Measurements from ENCODE around the gene ACOXL. TPM values are rescaled to one million over a fixed set of nuclear protein-coding genes. Genes with fewer than 3 reads are reported as not detected.

The ACOXL gene
- total and polyA plus RNA-seq, 5 donors from 2014 or later = 0.17 TPM; not detected in 4

DNA sequence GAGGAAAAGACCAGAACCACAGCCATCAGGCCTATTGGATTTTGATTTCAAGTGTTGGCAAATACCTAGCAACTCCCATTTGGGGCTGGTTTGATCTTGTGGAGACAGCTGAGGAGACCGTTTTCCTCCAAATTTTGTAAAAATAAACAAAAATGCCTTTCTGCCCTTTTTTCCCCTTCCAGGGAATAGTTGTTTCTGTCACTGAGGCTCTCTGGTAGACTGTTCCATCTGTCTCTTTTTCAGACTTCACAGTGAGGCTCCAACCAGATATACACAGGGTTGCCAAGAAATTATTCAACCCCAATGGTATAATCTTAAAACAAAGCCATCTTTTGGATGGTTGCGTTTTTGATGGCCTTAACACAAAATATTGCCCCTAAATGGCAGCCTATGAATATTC is 115.7 kb downstream of the ACOXL start:
- no peaks in the 10 kb centered on the region for H3K36me3 Mint-ChIP-seq
- no peaks in the 10 kb centered on the region for H3K36me3 ChIP-seq (ENCODE audit: control insufficient read depth, insufficient read depth, low read length)
- H3K27ac ChIP-seq (ENCODE audit: insufficient read depth, low read length, poor library complexity, severe bottlenecking) = no peak overlapping the region
- peaks cover 39% of the 10 kb centered on the region for H3K4me1 ChIP-seq (ENCODE audit: control insufficient read depth, insufficient read depth, low read length, poor library complexity, severe bottlenecking)
- peaks cover 19 to 60% (median 42%) of the 10 kb centered on the region in 4 donors for H3K4me1 Mint-ChIP-seq
- no peaks in the 10 kb centered on the region for H3K9me3 Mint-ChIP-seq
- H3K27me3 Mint-ChIP-seq = no peaks in the 10 kb centered on the region
- peak overlapping the region in 2 of 3 donors; percentile 89 to 97 for H3K27ac Mint-ChIP-seq
- no peaks in the 10 kb centered on the region for H3K27me3 ChIP-seq (ENCODE audit: control insufficient read depth, insufficient read depth, low read length)
- no peaks in the 10 kb centered on the region for H3K9me3 ChIP-seq (ENCODE audit: control insufficient read depth in 2 of 2, low read length in 2 of 2)
- DNase-seq = no peak
- ATAC-seq (ENCODE audit: low read depth in 2 of 2) = no peak
- H3K4me3 Mint-ChIP-seq = no peak overlapping the region
- H3K4me3 ChIP-seq (ENCODE audit: low read depth, low read length) = no peak overlapping the region

DNA sequence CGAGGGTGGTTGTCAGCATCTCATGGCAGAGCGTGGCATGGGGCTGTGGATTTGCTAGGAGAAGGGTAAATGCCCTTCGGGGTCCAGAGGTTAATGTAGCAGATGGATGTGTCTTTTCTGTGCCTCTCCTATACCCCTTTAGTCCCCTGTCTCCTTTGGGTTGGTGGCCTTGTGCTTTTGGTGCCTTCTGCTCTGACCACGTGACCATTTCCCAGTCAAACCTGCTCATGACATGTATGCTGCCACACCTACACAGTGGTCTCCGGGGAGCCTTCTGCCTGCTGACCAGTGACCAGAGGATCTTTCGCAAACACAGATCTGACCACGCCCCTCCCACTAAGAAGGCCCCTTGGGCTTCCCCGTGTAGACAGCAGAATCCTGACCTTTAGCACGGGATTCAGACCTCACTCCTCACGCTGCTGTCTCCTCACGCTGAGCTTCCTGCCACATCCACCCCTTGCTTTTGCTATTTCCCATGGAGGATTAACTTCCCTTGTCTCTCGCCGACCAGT is 116.2 kb downstream of the ACOXL start:
- H3K9me3 Mint-ChIP-seq = no peaks in the 10 kb centered on the region
- Histone ChIP-seq H3K4me3 (ENCODE audit: low read depth, low read length) (no peak overlapping the region), H3K36me3 (ENCODE audit: control insufficient read depth, insufficient read depth, low read length) (no peaks in the 10 kb centered on the region), H3K27me3 (ENCODE audit: control insufficient read depth, insufficient read depth, low read length) (no peaks in the 10 kb centered on the region), H3K9me3 (ENCODE audit: control insufficient read depth in 2 of 2, low read length in 2 of 2) (no peaks in the 10 kb centered on the region), H3K4me1 (ENCODE audit: control insufficient read depth, insufficient read depth, low read length, poor library complexity, severe bottlenecking) (peaks cover 44% of the 10 kb centered on the region), H3K27ac (ENCODE audit: insufficient read depth, low read length, poor library complexity, severe bottlenecking) (no peak overlapping the region)
- ATAC-seq (ENCODE audit: low read depth in 2 of 2) (no peak), DNase-seq (no peak)
- H3K27ac Mint-ChIP-seq = peak overlapping the region in 2 of 3 donors; percentile 53 to 89
- no peaks in the 10 kb centered on the region for H3K36me3 Mint-ChIP-seq
- no peaks in the 10 kb centered on the region for H3K27me3 Mint-ChIP-seq
- H3K4me3 Mint-ChIP-seq = no peak overlapping the region
- H3K4me1 Mint-ChIP-seq = peaks cover 23 to 65% (median 46%) of the 10 kb centered on the region in 4 donors

DNA sequence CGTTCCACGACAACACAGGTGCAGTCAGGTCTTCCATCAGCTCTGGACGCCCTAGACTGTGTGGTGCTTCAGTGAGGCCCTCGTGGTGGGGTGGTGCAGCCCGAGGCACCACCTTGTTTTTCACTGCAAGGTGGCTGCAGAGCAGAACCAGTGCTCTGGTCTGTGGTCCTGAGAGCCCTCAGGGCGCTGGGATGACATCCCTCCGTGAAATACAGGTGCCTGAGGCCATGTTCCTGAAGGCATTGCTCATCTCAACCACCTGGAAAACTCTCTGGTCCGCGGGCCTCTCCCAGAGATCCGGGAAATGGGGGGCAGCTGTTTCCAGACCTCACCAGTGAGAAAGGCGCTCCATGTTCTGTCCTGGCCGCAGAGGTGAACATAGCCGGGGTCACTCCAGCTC is 119.2 kb downstream of the ACOXL start:
- H3K36me3 Mint-ChIP-seq = no peaks in the 10 kb centered on the region
- no peak for ATAC-seq (ENCODE audit: low read depth in 2 of 2)
- H3K27ac Mint-ChIP-seq = peak overlapping the region in 2 of 3 donors; percentile 77 to 83

DNA sequence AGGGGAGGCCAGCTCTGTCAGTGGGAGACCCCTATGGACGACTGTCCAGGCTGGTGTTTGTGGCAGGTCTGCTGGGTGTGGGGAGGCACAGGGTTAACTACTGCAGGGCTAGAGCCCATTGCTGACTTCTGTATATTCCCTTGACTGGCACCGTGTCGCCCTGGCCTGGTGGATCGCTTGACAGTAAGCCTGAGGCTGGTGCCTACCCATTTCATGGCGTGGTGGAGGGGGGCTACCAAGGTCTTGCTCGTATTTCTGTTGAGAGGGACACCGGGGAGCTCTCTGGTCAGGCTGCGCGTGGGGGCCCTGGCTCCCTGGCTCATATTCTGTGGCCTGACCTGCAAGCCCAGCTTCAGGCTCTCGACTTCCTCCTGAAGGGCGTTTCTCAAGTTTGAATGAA is 119.7 kb downstream of the ACOXL start:
- peaks cover 26 to 73% (median 39%) of the 10 kb centered on the region in 4 donors for H3K4me1 Mint-ChIP-seq
- no peaks in the 10 kb centered on the region for H3K36me3 ChIP-seq (ENCODE audit: control insufficient read depth, insufficient read depth, low read length)
- H3K36me3 Mint-ChIP-seq = no peaks in the 10 kb centered on the region
- peak overlapping the region; percentile 68 for H3K27ac ChIP-seq (ENCODE audit: insufficient read depth, low read length, poor library complexity, severe bottlenecking)
- H3K4me3 Mint-ChIP-seq = peak overlapping the region in 2 of 4 donors; percentile 56 to 64
- H3K9me3 Mint-ChIP-seq = peaks cover 0 to 2% (median 0%) of the 10 kb centered on the region in 7 donors
- H3K9me3 ChIP-seq (ENCODE audit: control insufficient read depth in 2 of 2, low read length in 2 of 2) = no peaks in the 10 kb centered on the region
- ATAC-seq (ENCODE audit: low read depth in 2 of 2) (no peak), DNase-seq (no peak)
- H3K27me3 Mint-ChIP-seq = peaks cover 4% of the 10 kb centered on the region
- H3K27me3 ChIP-seq (ENCODE audit: control insufficient read depth, insufficient read depth, low read length) = no peaks in the 10 kb centered on the region
- peak overlapping the region in 2 of 3 donors; percentile 77 to 92 for H3K27ac Mint-ChIP-seq
- H3K4me1 ChIP-seq (ENCODE audit: control insufficient read depth, insufficient read depth, low read length, poor library complexity, severe bottlenecking) = peaks cover 41% of the 10 kb centered on the region
- H3K4me3 ChIP-seq (ENCODE audit: low read depth, low read length) = peak overlapping the region; percentile 52

More for the DNA sequence above, 119.2 kb downstream of the ACOXL start:
- peaks cover 4% of the 10 kb centered on the region for H3K27me3 Mint-ChIP-seq
- Histone ChIP-seq H3K27ac (ENCODE audit: insufficient read depth, low read length, poor library complexity, severe bottlenecking) (peak overlapping the region; percentile 68), H3K27me3 (ENCODE audit: control insufficient read depth, insufficient read depth, low read length) (no peaks in the 10 kb centered on the region), H3K4me3 (ENCODE audit: low read depth, low read length) (no peak overlapping the region), H3K9me3 (ENCODE audit: control insufficient read depth in 2 of 2, low read length in 2 of 2) (no peaks in the 10 kb centered on the region), H3K4me1 (ENCODE audit: control insufficient read depth, insufficient read depth, low read length, poor library complexity, severe bottlenecking) (peaks cover 46% of the 10 kb centered on the region), H3K36me3 (ENCODE audit: control insufficient read depth, insufficient read depth, low read length) (no peaks in the 10 kb centered on the region)
- H3K4me1 Mint-ChIP-seq = peaks cover 27 to 73% (median 43%) of the 10 kb centered on the region in 4 donors
- H3K9me3 Mint-ChIP-seq = peaks cover 0 to 2% (median 0%) of the 10 kb centered on the region in 7 donors
- no peak for DNase-seq
- H3K4me3 Mint-ChIP-seq = no peak overlapping the region

DNA sequence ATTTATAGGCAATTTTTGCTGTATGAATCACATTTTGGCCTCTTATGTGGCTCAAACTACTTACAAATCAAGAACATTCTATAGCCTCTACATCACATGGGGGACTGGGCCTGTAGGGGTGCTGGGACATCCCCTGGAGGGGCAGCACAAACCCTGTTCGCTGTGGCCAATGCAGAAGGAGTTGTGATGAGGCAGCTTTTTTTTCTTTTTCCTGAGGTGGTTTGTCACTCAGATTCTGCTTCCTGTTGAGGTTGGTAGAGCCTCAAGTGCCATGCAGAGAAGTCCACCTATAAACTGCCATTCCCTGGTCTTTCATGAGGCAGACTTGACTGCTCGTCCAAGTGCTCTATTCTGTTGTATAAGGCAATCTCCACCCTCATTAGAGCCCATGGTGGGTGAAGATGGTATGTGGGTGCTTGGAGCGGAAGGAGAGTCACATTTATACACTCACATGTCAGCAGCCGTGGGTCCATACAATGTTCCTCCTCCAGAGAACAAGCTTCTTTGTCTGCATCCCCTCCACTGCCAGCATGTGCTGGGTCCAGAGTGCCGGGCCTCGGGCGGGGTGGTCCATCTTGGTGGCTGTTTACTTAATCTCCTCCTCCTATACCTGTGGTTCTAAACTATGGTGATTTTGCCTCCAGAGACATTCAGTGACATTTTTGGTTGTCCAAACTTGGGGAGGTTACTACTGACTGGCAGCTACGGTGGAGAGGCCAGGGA is 120.3 kb downstream of the ACOXL start:
- Histone ChIP-seq H3K4me3 (ENCODE audit: low read depth, low read length) (peak overlapping the region; percentile 52), H3K4me1 (ENCODE audit: control insufficient read depth, insufficient read depth, low read length, poor library complexity, severe bottlenecking) (peaks cover 34% of the 10 kb centered on the region), H3K36me3 (ENCODE audit: control insufficient read depth, insufficient read depth, low read length) (no peaks in the 10 kb centered on the region), H3K27me3 (ENCODE audit: control insufficient read depth, insufficient read depth, low read length) (no peaks in the 10 kb centered on the region), H3K9me3 (ENCODE audit: control insufficient read depth in 2 of 2, low read length in 2 of 2) (no peaks in the 10 kb centered on the region), H3K27ac (ENCODE audit: insufficient read depth, low read length, poor library complexity, severe bottlenecking) (peak overlapping the region; percentile 68)
- peaks cover 20 to 70% (median 34%) of the 10 kb centered on the region in 4 donors for H3K4me1 Mint-ChIP-seq
- peak overlapping the region in 2 of 3 donors; percentile 77 to 92 for H3K27ac Mint-ChIP-seq
- ATAC-seq (ENCODE audit: low read depth in 2 of 2) = peak; percentile 41 to 61
- H3K36me3 Mint-ChIP-seq = no peaks in the 10 kb centered on the region
- H3K27me3 Mint-ChIP-seq = peaks cover 4% of the 10 kb centered on the region
- peaks cover 0 to 2% (median 0%) of the 10 kb centered on the region in 7 donors for H3K9me3 Mint-ChIP-seq
- H3K4me3 Mint-ChIP-seq = peak overlapping the region in 3 of 4 donors; percentile 56 to 64 (median 59)
- DNase-seq = peak in 2 of 3 donors; percentile 43 to 56

DNA sequence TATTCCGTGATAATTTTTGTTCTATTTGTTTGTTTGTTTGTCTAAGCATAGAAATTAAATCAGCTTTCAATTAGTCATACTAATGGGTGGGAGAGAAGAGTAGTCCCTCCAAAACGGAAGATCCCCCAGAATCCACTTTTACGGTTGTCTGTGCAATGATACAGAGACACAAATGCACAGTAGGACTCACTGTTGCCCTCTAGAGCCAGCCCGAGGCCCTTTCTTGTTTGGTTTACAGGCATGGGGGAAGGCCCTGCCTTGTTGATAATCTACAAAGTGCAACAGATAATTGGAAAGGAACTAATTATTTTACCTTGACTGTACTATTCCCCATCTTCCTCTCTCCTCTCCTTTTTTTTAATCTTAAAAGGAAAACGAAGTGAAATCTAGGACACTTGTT is 121.1 kb downstream of the ACOXL start:
- H3K27ac Mint-ChIP-seq = peak overlapping the region; percentile 2 to 92 (median 77)
- H3K4me3 Mint-ChIP-seq = peak overlapping the region in 3 of 4 donors; percentile 53 to 64 (median 56)
- peaks cover 0 to 2% (median 0%) of the 10 kb centered on the region in 7 donors for H3K9me3 Mint-ChIP-seq
- no peaks in the 10 kb centered on the region for H3K27me3 ChIP-seq (ENCODE audit: control insufficient read depth, insufficient read depth, low read length)
- ATAC-seq (ENCODE audit: low read depth in 2 of 2) (no peak), DNase-seq (peak in 2 of 3 donors; percentile 42 to 74)
- H3K9me3 ChIP-seq (ENCODE audit: control insufficient read depth in 2 of 2, low read length in 2 of 2) = no peaks in the 10 kb centered on the region
- no peaks in the 10 kb centered on the region for H3K36me3 ChIP-seq (ENCODE audit: control insufficient read depth, insufficient read depth, low read length)
- H3K4me3 ChIP-seq (ENCODE audit: low read depth, low read length) = no peak overlapping the region
- no peak overlapping the region for H3K27ac ChIP-seq (ENCODE audit: insufficient read depth, low read length, poor library complexity, severe bottlenecking)
- H3K4me1 ChIP-seq (ENCODE audit: control insufficient read depth, insufficient read depth, low read length, poor library complexity, severe bottlenecking) = peaks cover 38% of the 10 kb centered on the region
- H3K36me3 Mint-ChIP-seq = no peaks in the 10 kb centered on the region
- peaks cover 4% of the 10 kb centered on the region for H3K27me3 Mint-ChIP-seq
- H3K4me1 Mint-ChIP-seq = peaks cover 23 to 73% (median 38%) of the 10 kb centered on the region in 4 donors

DNA sequence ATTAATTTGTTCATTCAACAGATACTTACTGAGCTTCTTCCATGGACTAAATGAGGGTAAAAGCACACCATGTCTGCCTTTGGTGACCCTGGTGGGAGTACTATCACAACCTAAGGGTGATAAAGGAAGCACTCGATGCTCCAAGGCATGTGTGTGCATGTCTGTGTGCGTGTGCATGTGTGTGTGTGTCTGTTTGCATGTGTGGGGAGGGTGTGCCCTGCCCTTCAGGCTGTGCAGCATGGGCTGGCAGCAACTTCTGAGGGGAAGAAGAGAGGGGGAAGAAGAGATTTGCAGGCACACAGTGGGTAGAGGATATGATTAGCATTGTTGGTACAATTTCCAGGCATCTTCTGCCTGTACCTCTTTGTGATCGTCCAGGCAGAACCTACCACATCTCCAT is 121.6 kb downstream of the ACOXL start:
- no peak for ATAC-seq (ENCODE audit: low read depth in 2 of 2)
- Mint-ChIP-seq H3K27me3 (peaks cover 4% of the 10 kb centered on the region), H3K4me1 (peaks cover 24 to 73% (median 40%) of the 10 kb centered on the region in 4 donors), H3K9me3 (peaks cover 0 to 2% (median 0%) of the 10 kb centered on the region in 7 donors), H3K27ac (peak overlapping the region; percentile 88 to 92 (median 88)), H3K4me3 (peak overlapping the region in 1 of 4 donors; percentile 48), H3K36me3 (no peaks in the 10 kb centered on the region)
- H3K4me1 ChIP-seq (ENCODE audit: control insufficient read depth, insufficient read depth, low read length, poor library complexity, severe bottlenecking) = peaks cover 42% of the 10 kb centered on the region
- no peak for DNase-seq
- H3K36me3 ChIP-seq (ENCODE audit: control insufficient read depth, insufficient read depth, low read length) = no peaks in the 10 kb centered on the region
- H3K9me3 ChIP-seq (ENCODE audit: control insufficient read depth in 2 of 2, low read length in 2 of 2) = no peaks in the 10 kb centered on the region
- H3K27ac ChIP-seq (ENCODE audit: insufficient read depth, low read length, poor library complexity, severe bottlenecking) = no peak overlapping the region
- H3K27me3 ChIP-seq (ENCODE audit: control insufficient read depth, insufficient read depth, low read length) = no peaks in the 10 kb centered on the region
- no peak overlapping the region for H3K4me3 ChIP-seq (ENCODE audit: low read depth, low read length)
